ENCODE measurements around the gene CRABP2.

DNA sequence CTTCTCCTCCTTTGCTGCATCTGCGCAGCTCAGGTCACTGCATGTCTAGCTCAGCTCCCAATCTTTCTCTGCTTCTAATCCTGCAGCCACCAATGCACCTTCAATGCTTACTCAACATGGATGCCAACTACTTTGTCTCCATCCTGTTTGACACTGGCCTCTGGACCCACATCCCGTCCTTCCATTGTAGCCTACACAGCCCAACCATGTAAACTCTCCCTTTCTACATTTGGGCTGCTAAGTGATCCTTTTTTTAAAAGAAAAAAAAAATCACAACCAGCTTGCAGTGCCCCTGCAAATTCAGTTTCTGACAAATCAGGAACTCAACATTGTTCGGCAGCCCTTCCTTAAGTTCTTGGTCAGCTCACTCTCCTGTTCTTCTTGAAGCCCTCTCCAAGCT is 9.4 kb upstream of the CRABP2 start:
- no peak for TF ChIP-seq POLR2A (IDR thresholded peaks at IDR 0.05)
- no peak for TF ChIP-seq CTCF (IDR thresholded peaks at IDR 0.05 in 8 of 11, conservative IDR thresholded peaks at IDR 0.05 in 3 of 11)
